Trophoblast cell (in vitro differentiated cells and primary cell): ENCODE measurements around the gene WNT3.

Experiments used
- DNase-seq, 2 donors: peaks; one replicate each; pipeline ENCODE4 v3.0.0-alpha.2; 2016
- H2AFZ ChIP-seq: 2 replicates; pipeline ENCODE4 v1.6.1; 2013; ENCODE audit warnings: low read length, moderate library complexity, mild to moderate bottlenecking; ENCODE audit not compliant: insufficient read depth, poor library complexity
- H2AK5ac ChIP-seq: 2 replicates; pipeline ENCODE4 v1.6.1; 2013; ENCODE audit warnings: mild to moderate bottlenecking, low read length
- H2BK120ac ChIP-seq: 2 replicates; pipeline ENCODE4 v1.6.1; 2013; ENCODE audit warnings: low read length, mild to moderate bottlenecking, moderate library complexity; ENCODE audit not compliant: insufficient read depth, poor library complexity
- H2BK12ac ChIP-seq: 2 replicates; pipeline ENCODE4 v1.6.1; 2013; ENCODE audit warnings: mild to moderate bottlenecking, low read length, moderate library complexity
- H2BK5ac ChIP-seq: 2 replicates; pipeline ENCODE4 v1.6.1; 2013; ENCODE audit warnings: low read length, low read depth, moderate library complexity, mild to moderate bottlenecking; ENCODE audit not compliant: poor library complexity
- H3K14ac ChIP-seq: 2 replicates; pipeline ENCODE4 v1.6.1; 2013; ENCODE audit warnings: mild to moderate bottlenecking, low read length
- H3K18ac ChIP-seq: 2 replicates; pipeline ENCODE4 v1.6.1; 2013; ENCODE audit warnings: mild to moderate bottlenecking, low read length
- H3K23ac ChIP-seq: 2 replicates; pipeline ENCODE4 v1.6.1; 2013; ENCODE audit warnings: low read length
- H3K27ac ChIP-seq: 2 replicates; pipeline ENCODE4 v1.5.1; 2013; ENCODE audit warnings: low read depth, mild to moderate bottlenecking, inconsistent platforms, low read length, moderate library complexity
- H3K27me3 ChIP-seq: 2 replicates; pipeline ENCODE4 v1.6.1; 2013; ENCODE audit warnings: inconsistent platforms, mild to moderate bottlenecking, low read length, moderate library complexity; ENCODE audit not compliant: insufficient read depth
- H3K36me3 ChIP-seq, 2 experiments: 1 replicate in 1 of 2; 2 replicates in 1 of 2; pipeline ENCODE4 v1.6.1; 2013; ENCODE audit warnings: low read length in 2 of 2, mild to moderate bottlenecking in 2 of 2, moderate library complexity in 1 of 2; ENCODE audit not compliant: insufficient read depth in 2 of 2, control insufficient read depth in 1 of 2
- H3K4ac ChIP-seq: 2 replicates; pipeline ENCODE4 v1.6.1; 2013; ENCODE audit warnings: low read depth, mild to moderate bottlenecking, low read length, moderate library complexity
- H3K4me1 ChIP-seq, 2 experiments: 1 replicate in 1 of 2; 2 replicates in 1 of 2; pipeline ENCODE4 v1.6.1; 2013; ENCODE audit warnings: low read length in 2 of 2, mild to moderate bottlenecking in 2 of 2, moderate library complexity in 1 of 2; ENCODE audit not compliant: insufficient read depth in 2 of 2, control insufficient read depth in 1 of 2
- H3K4me2 ChIP-seq: 2 replicates; pipeline ENCODE4 v1.6.1; 2013; ENCODE audit warnings: inconsistent platforms, mild to moderate bottlenecking, low read length, moderate library complexity
- H3K4me3 ChIP-seq: 2 replicates; pipeline ENCODE4 v1.5.1; 2013; ENCODE audit warnings: mild to moderate bottlenecking, low read depth, low read length, inconsistent platforms
- H3K79me1 ChIP-seq: one replicate; pipeline ENCODE4 v1.6.1; 2013; ENCODE audit warnings: low read length
- H3K79me2 ChIP-seq: 2 replicates; pipeline ENCODE4 v1.6.1; 2013; ENCODE audit warnings: low read length, mild to moderate bottlenecking; ENCODE audit not compliant: control insufficient read depth, insufficient read depth, poor library complexity
- H3K9ac ChIP-seq: 2 replicates; pipeline ENCODE4 v1.6.1; 2013; ENCODE audit warnings: mild to moderate bottlenecking, low read length
- H3K9me3 ChIP-seq: 2 replicates; pipeline ENCODE4 v1.6.1; 2013; ENCODE audit warnings: low read depth, mild to moderate bottlenecking, control low read depth, inconsistent platforms, low read length; ENCODE audit not compliant: insufficient read depth
- H4K12ac ChIP-seq: 2 replicates; pipeline ENCODE4 v1.6.1; 2013; ENCODE audit warnings: low read depth, mild to moderate bottlenecking, low read length, moderate library complexity
- H4K8ac ChIP-seq: 2 replicates; pipeline ENCODE4 v1.6.1; 2013; ENCODE audit warnings: low read depth, mild to moderate bottlenecking, low read length, moderate library complexity
- H4K91ac ChIP-seq: one replicate; pipeline ENCODE4 v1.6.1; 2013; ENCODE audit warnings: low read depth, mild to moderate bottlenecking, low read length, moderate library complexity
- WGBS: extraction: QIAGEN DNeasy Blood & Tissue Kit; methylation state at CpG from one replicate; pipeline ENCODE4 v1.1.7; 2013; ENCODE audit warnings: missing lambda C conversion rate; ENCODE audit not compliant: insufficient read length, insufficient coverage; ENCODE audit errors: extremely low coverage; 5-methylcytosine and 5-hydroxymethylcytosine counted together

WNT3 gene

GRCh38 chr17:46751425-46751824, 67.1 kb downstream of the WNT3 start:
- Histone ChIP-seq H3K9me3 (no peaks in the 10 kb centered on the region), H4K8ac (no peak overlapping the region), H3K23ac (no peak overlapping the region), H3K4me3 (no peak overlapping the region), H2BK120ac (no peak overlapping the region), H3K14ac (no peak overlapping the region), H3K79me2 (no peaks in the 10 kb centered on the region), H3K36me3 (peaks cover 3 to 12% of the 10 kb centered on the region in 2 experiments), H3K27me3 (no peaks in the 10 kb centered on the region), H2AFZ (no peak overlapping the region), H3K27ac (no peak overlapping the region), H3K9ac (no peak overlapping the region), H2AK5ac (no peak overlapping the region), H2BK5ac (no peak overlapping the region), H2BK12ac (no peak overlapping the region), H3K4me2 (no peak overlapping the region), H4K91ac (no peak overlapping the region), H3K4ac (no peak overlapping the region), H3K4me1 (no peaks in the 10 kb centered on the region), H3K18ac (no peak overlapping the region), H3K79me1 (no peaks in the 10 kb centered on the region), H4K12ac (no peak overlapping the region)
- no CpG with 5 or more reads among the region's 4 CpGs for WGBS
- DNase-seq, result no peak

- no peak overlapping the region for H4K8ac ChIP-seq
- no peak overlapping the region for H2BK5ac ChIP-seq
- no peak overlapping the region for H2AFZ ChIP-seq
- no peak overlapping the region for H3K9ac ChIP-seq
- no peak overlapping the region for H3K27ac ChIP-seq
- no peak overlapping the region for H4K91ac ChIP-seq
- H2AK5ac ChIP-seq, result no peak overlapping the region
- H3K4me3 ChIP-seq, result no peak overlapping the region
- WGBS, result no CpG with 5 or more reads among the region's 3 CpGs
- H3K4me2 ChIP-seq, result no peak overlapping the region
- no peaks in the 10 kb centered on the region for H3K79me2 ChIP-seq
- H3K79me1 ChIP-seq, result no peaks in the 10 kb centered on the region
- peaks cover 0 to 3% of the 10 kb centered on the region in 2 experiments for H3K36me3 ChIP-seq
- no peak overlapping the region for H3K14ac ChIP-seq
- H3K4ac ChIP-seq, result no peak overlapping the region
- no peak overlapping the region for H3K23ac ChIP-seq
- H3K18ac ChIP-seq, result no peak overlapping the region
- no peaks in the 10 kb centered on the region for H3K27me3 ChIP-seq
- no peak overlapping the region for H2BK12ac ChIP-seq
- H4K12ac ChIP-seq, result no peak overlapping the region
- no peaks in the 10 kb centered on the region for H3K4me1 ChIP-seq
- H3K9me3 ChIP-seq, result no peaks in the 10 kb centered on the region
- no peak overlapping the region for H2BK120ac ChIP-seq
- no peak for DNase-seq
Measured at GRCh38 chr17:46745376-46745775, 73.1 kb downstream of the WNT3 start.

- Histone ChIP-seq H2AK5ac (no peak overlapping the region), H3K4me2 (no peak overlapping the region), H3K27ac (no peak overlapping the region), H3K4ac (no peak overlapping the region), H2BK5ac (no peak overlapping the region), H3K9ac (no peak overlapping the region), H3K4me1 (no peaks in the 10 kb centered on the region), H3K27me3 (no peaks in the 10 kb centered on the region), H2BK12ac (no peak overlapping the region), H3K18ac (no peak overlapping the region), H3K23ac (no peak overlapping the region), H2AFZ (no peak overlapping the region), H4K8ac (no peak overlapping the region), H3K79me1 (no peaks in the 10 kb centered on the region), H3K79me2 (no peaks in the 10 kb centered on the region), H3K4me3 (no peak overlapping the region), H3K14ac (no peak overlapping the region), H2BK120ac (no peak overlapping the region), H3K36me3 (peaks cover 0 to 3% of the 10 kb centered on the region in 2 experiments), H4K12ac (no peak overlapping the region), H3K9me3 (no peaks in the 10 kb centered on the region), H4K91ac (no peak overlapping the region)
- no CpG with 5 or more reads among the region's 1 CpG for WGBS
- no peak for DNase-seq
Measured at GRCh38 chr17:46744441-46744840, 74.1 kb downstream of the WNT3 start.

- Histone ChIP-seq H3K27me3 (no peaks in the 10 kb centered on the region), H3K36me3 (peaks cover 0 to 3% of the 10 kb centered on the region in 2 experiments), H2AK5ac (no peak overlapping the region), H3K23ac (no peak overlapping the region), H3K9ac (no peak overlapping the region), H4K12ac (no peak overlapping the region), H3K4me1 (no peaks in the 10 kb centered on the region), H3K4me2 (no peak overlapping the region), H2AFZ (no peak overlapping the region), H3K4me3 (no peak overlapping the region), H3K14ac (no peak overlapping the region), H3K9me3 (no peaks in the 10 kb centered on the region), H4K8ac (no peak overlapping the region), H3K79me1 (no peaks in the 10 kb centered on the region), H2BK12ac (no peak overlapping the region), H3K79me2 (no peaks in the 10 kb centered on the region), H2BK5ac (no peak overlapping the region), H4K91ac (no peak overlapping the region), H3K4ac (no peak overlapping the region), H3K18ac (no peak overlapping the region), H3K27ac (no peak overlapping the region), H2BK120ac (no peak overlapping the region)
- DNase-seq, result peak in 1 of 2 donors; percentile 7
- no CpG with 5 or more reads among the region's 7 CpGs for WGBS
Measured at GRCh38 chr17:46742565-46743270, 75.8 kb downstream of the WNT3 start.
